Measurements from ENCODE around the gene SFXN5. TPM values are rescaled to one million over a fixed set of nuclear protein-coding genes. Genes with fewer than 3 reads are reported as not detected.
"Not testable (repeated sequence)": the region's sequence is repeated elsewhere in the genome, so short reads cannot be mapped to it uniquely, and the experiment has no call there.

The SFXN5 gene
- total RNA-seq, 2 donors from 2014 or later, result 27.3 to 32.4 TPM

DNA sequence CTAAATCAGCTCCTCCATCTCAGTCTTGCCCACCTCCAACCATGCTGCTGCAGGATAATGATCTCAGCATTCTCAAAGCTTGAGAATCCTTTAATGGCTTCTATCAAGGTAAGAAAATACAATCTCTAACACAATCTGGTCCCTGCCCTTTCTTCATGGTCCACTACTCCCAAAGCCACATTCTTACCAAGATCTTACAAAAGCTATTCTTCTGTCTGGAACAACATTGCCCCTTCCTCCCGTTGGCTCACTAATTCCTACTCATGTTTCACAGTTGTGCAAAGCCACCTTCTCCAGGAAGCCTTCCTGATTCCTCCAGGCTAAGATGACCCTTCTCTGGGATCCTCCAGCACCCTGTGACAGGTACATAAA lies 5.9 kb upstream of the SFXN5 start:
- Mint-ChIP-seq H3K4me3 (no peak overlapping the region), H3K27me3 (no peaks in the 10 kb centered on the region), H3K9me3 (no peaks in the 10 kb centered on the region), H3K27ac (no peak overlapping the region), H3K36me3 (no peaks in the 10 kb centered on the region), H3K4me1 (ENCODE audit: low read depth in 2 of 2) (peaks cover 0 to 3% of the 10 kb centered on the region in 2 donors)
- ATAC-seq (no peak), DNase-seq (ENCODE audit: low spot score) (no peak)

DNA sequence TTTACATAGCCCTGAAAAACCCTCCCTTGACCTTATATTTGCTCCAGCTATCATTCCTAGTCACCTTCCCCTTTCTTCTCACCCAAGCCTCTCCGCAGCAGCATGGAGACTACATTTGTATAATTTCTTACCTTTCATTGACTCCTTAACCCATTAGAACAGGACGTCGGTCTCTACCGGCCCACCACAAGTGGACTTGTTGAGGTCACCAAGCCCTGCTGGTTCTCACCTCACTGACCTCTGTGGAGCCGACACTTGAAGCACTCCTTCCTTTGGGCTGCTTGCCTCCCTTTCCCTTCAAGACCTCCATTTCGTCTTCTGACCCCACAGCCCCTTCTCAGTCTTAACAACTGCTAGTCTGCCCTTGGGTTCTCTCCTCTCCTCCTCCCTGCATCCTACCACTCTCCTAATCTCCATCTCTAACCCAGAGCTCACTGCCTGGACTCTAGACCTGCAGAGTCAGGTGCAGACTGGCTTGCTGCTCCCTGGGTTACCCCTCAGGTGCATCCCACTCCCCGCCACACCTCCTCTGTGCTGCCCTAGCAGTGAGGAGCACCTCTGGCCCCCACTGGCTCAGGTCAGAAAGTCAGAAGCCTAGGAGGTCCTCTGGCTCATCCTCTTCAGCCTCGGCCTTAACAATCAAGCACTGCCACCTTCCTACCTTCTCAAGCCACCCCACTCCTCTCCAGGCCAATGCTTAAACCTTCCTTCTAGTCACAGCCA lies 5.3 kb upstream of the SFXN5 start:
- Mint-ChIP-seq H3K4me3 (no peak overlapping the region), H3K27me3 (no peaks in the 10 kb centered on the region), H3K36me3 (no peaks in the 10 kb centered on the region), H3K4me1 (ENCODE audit: low read depth in 2 of 2) (peaks cover 5 to 8% of the 10 kb centered on the region in 2 donors), H3K27ac (peak overlapping the region in 1 of 2 donors; percentile 20), H3K9me3 (no peaks in the 10 kb centered on the region)
- DNase-seq (ENCODE audit: low spot score) (peak; percentile 37), ATAC-seq (no peak)

DNA sequence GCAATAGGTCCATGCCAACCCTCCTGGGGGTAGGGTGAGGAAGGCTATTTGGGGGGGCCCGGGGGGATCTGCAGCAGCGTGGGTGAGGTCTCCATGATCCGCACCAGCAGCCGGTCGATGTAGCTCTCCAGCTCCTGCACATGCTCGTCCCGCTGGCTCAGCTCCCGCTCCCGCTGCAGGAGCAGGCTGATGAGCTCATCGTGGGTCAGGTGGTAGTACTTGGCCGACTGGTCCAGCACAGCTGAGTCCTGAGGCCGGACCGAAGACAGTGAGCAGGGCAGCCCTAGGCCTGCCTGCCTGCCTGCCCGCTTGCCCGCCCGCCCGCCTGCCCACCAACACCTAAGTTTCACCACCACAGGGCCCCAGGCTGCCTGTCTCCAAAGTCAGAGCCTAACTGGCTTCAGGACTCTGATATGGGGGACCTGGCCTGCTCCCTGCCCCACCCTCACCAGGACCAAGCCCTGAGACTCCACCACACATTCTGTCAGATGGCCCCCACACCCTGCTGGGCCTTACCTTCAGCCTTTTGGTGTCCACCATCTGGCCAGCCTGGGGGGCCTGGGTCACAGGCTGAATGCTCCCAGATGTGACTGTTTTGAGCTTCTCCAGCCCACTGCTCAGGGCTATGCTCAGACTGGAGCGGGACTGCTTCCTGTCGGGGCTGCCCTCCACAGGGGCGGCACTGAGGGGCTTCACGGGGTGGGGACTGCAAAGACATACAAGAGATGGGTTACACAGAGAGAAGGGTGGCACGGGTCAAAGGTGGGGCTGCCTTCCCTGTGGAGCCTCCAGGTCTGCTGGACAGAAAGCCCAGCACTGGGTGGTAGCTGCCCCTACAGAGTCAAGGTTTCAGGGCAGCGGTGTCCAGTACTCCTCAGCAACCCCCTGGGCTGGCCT lies 4.2 kb upstream of the SFXN5 start:
- DNase-seq (ENCODE audit: low spot score), result no peak

DNA sequence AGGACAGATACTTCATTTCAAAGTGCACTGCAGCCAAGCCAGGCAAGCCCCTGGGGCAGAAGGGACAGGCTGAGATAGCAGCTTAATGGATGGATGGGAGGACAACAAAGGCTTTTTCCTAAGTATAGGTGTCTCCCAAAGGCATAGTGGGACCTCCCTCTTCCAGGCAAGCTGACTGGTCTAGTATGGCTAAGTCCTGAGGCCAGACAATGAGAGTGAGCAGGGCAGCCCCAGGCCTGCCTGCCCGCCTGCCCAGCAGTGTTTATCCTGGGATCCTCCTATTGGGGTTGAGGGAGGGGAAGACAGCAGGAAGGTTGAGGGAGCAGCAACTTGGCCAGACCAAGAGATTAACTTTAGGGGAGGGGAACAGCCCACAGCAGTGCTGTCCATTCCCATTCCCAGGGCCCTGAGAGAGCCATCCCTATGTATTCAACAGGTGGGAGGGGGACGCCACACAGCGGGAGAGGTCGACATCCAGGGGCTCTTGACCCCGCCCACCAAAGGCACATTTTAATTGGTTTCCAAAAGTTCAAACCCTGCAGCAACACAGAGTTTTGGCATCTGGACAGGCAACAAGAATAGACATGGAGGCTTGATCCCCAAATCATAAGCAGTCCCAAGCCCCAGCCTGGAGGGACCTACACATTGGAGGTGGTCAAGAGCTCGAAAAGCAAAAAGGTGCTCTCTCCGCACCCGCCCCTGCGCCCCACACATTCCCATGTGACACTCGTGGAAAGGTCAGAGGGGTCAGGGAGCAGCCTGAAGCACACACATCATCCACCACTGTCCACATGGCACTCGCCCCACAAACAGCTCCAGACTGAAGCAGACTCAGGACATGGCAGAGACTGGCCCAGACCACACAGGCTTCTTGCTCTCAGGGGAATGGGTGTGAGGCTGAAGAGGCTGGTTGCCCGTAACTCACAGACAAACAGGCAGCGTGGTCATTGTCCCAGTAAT lies 2.9 kb upstream of the SFXN5 start:
- no peaks in the 10 kb centered on the region for H3K36me3 Mint-ChIP-seq
- DNase-seq (ENCODE audit: low spot score), result no peak
- H3K27ac Mint-ChIP-seq, result no peak overlapping the region
- peaks cover 16 to 18% of the 10 kb centered on the region in 2 donors for H3K4me1 Mint-ChIP-seq (ENCODE audit: low read depth in 2 of 2)
- H3K27me3 Mint-ChIP-seq, result no peaks in the 10 kb centered on the region
- H3K9me3 Mint-ChIP-seq, result no peaks in the 10 kb centered on the region
- H3K4me3 Mint-ChIP-seq, result no peak overlapping the region
- ATAC-seq, result no peak

More for the DNA sequence above, 4.2 kb upstream of the SFXN5 start:
- H3K4me1 Mint-ChIP-seq (ENCODE audit: low read depth in 2 of 2), result peaks cover 8% of the 10 kb centered on the region in 2 donors
- no peak overlapping the region for H3K4me3 Mint-ChIP-seq
- ATAC-seq, result no peak
- no peak overlapping the region for H3K27ac Mint-ChIP-seq
- H3K36me3 Mint-ChIP-seq, result no peaks in the 10 kb centered on the region
- no peaks in the 10 kb centered on the region for H3K9me3 Mint-ChIP-seq
- H3K27me3 Mint-ChIP-seq, result no peaks in the 10 kb centered on the region

DNA sequence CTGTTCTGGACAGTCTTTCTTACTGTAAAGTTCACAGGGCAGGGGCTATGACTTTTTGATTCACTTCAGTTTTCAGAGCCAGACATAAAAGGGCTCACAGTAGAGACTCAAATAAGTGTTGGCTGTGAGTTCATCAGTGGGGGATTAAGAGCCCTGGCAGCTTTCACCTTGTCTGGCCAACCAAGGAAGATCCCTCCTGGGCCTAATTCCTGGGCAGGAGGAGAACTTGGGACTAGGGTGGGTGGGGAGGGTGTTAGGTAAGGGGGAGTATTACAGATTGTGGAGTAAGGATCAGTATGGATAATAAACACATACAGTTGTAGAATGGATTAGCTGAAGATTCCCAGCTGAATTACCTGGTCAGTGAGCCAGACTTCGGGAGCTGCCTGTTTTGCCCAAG lies 904 bp upstream of the SFXN5 start:
- DNase-seq (ENCODE audit: low spot score) (no peak), ATAC-seq (no peak)
- H3K4me3 Mint-ChIP-seq, result peak overlapping the region; percentile 90
- peaks cover 30% of the 10 kb centered on the region in 2 donors for H3K4me1 Mint-ChIP-seq (ENCODE audit: low read depth in 2 of 2)
- H3K27me3 Mint-ChIP-seq, result no peaks in the 10 kb centered on the region
- no peaks in the 10 kb centered on the region for H3K36me3 Mint-ChIP-seq
- H3K27ac Mint-ChIP-seq, result peak overlapping the region; percentile 85 to 95
- H3K9me3 Mint-ChIP-seq, result no peaks in the 10 kb centered on the region

DNA sequence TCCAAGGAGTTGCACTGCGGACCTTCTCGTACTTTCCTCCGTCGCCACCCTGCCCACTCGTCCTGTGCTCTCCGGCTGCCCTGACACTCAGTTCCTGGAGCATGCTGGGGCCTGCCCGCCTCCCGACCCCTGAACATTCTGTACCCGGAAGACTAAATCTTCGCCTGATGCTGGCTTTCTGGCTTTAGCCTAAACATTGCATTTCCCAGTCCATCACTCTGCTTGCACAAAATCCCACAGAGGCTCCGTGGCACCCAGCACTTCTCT lies 550 bp upstream of the SFXN5 start:
- H3K27me3 Mint-ChIP-seq, result no peaks in the 10 kb centered on the region
- H3K27ac Mint-ChIP-seq, result peak overlapping the region; percentile 85 to 95
- H3K9me3 Mint-ChIP-seq, result no peaks in the 10 kb centered on the region
- peak overlapping the region; percentile 90 for H3K4me3 Mint-ChIP-seq
- ATAC-seq, result no peak
- no peak for DNase-seq (ENCODE audit: low spot score)
- H3K36me3 Mint-ChIP-seq, result no peaks in the 10 kb centered on the region
- H3K4me1 Mint-ChIP-seq (ENCODE audit: low read depth in 2 of 2), result peaks cover 32 to 33% of the 10 kb centered on the region in 2 donors

DNA sequence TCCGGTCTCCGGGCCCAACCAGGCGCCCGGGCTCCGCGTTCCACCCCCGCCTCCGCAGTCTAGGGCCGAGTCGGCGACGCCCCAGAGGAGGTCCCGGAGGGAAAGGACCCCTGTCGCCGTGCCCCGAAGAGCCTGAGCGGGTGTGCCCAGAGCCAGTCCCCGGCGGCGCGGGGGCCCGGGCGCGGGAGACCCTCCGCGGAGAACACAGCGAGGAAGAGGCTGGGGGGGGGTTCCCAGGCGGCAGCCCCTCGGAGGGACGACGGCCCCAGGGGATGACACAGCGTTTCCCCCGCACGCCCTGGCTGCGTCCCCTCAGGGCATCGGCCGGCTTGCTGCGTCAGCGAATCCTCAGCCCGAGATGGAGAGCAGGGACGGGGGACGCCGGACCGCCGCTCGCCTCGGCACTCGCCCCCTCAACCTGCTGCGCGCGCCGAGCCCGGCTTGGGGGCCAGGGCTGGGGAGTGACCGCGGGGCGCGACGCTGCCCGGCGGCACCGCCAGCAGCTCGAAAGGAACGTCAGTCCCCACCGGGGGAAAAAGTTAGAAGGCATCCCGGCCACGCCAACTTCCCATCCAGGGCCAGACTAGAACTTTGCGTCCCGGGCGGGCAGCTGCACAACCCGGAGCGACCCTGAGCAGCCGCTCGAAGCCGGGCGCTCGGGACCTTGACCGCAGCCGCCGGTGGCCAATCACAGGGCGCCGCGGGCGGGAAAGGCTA lies 711 bp downstream of the SFXN5 start:
- no peaks in the 10 kb centered on the region for H3K27me3 Mint-ChIP-seq
- peak overlapping the region; percentile 85 to 95 for H3K27ac Mint-ChIP-seq
- peak; percentile 69 for DNase-seq (ENCODE audit: low spot score)
- peak overlapping the region; percentile 90 for H3K4me3 Mint-ChIP-seq
- no peaks in the 10 kb centered on the region for H3K36me3 Mint-ChIP-seq
- peak; percentile 40 to 45 for ATAC-seq
- peaks cover 38 to 41% of the 10 kb centered on the region in 2 donors for H3K4me1 Mint-ChIP-seq (ENCODE audit: low read depth in 2 of 2)
- H3K9me3 Mint-ChIP-seq, result no peaks in the 10 kb centered on the region

DNA sequence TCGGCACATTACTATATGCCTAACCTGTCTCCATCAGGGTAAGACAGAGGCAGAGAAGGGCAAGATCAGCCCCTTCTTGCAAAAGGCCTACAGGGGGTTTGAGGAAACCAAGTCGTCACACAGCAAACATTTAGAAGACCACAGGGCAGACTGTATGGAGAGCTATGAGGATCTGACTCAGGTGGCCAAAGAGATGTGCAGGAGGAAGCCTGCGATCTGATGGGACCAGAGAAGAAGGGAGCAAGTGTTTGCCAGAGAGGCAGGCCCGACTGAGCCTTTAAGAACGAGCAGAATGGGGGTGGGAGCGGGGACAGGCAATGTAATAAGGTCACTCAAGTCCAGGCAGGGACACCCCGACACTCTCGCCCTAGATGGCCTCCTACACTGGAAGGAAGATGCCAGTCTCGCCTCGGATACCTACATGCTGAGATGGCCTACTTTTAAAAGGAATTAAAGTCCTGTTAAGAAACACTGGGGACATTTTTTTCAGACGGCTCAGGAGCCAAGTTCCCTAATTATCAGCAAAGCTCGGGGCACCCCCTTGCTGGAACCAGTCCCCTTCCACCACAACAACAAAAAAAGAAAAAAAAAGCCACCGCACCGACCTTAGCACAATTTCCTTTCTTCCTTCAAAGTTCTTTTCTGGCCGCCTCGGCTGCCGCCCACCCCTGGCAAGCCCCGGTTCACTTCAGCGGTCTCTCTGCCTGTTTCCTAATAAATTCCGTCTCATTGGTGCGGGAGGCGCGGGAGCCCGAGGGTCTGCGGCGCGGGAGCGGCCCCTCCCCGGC lies 1.5 kb downstream of the SFXN5 start:
- no peaks in the 10 kb centered on the region for H3K36me3 Mint-ChIP-seq
- H3K4me3 Mint-ChIP-seq, result peak overlapping the region; percentile 90
- DNase-seq (ENCODE audit: low spot score) (no peak), ATAC-seq (no peak)
- H3K4me1 Mint-ChIP-seq (ENCODE audit: low read depth in 2 of 2), result peaks cover 40 to 44% of the 10 kb centered on the region in 2 donors
- no peaks in the 10 kb centered on the region for H3K9me3 Mint-ChIP-seq
- H3K27ac Mint-ChIP-seq, result peak overlapping the region; percentile 64 to 78
- no peaks in the 10 kb centered on the region for H3K27me3 Mint-ChIP-seq

DNA sequence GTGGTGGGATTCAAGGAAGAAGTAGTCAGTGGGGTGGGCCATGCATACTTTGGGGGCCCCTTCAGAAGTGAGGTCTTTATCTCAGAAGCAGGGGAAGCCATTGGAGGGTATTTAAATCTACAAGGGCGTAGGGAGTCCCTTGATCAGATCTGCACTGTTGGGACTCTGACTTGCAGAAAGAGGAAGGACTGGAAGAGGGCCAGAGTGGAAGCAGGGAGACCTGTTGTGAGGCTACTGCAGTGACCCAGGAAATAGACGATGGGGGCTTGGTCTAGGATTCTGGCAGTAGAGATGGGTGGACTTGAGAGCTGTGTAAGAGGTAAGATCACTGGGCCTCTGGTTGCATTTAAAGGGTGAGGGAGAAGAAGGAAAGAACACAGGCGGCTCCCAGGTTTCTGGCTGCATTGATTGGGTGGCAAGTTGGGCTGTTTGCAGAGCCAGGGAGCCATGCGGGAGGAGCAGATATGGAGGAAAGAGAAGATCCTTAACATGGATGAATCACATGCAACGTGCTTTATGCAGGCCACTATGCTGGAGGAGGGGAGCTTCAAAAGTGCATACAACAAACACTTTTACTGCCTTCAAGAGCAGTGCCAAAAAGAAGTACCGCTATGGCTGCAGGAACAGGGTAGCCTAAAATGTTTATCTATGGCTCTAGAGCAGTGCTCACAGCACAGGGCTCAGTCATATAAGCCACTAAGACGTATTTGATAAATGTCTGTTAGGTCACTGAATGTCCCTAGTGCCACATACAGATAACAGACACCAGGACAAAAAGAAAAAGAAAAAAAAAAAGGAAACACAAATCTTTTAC lies 2.3 kb downstream of the SFXN5 start:
- peak overlapping the region; percentile 90 for H3K4me3 Mint-ChIP-seq
- no peaks in the 10 kb centered on the region for H3K9me3 Mint-ChIP-seq
- H3K27ac Mint-ChIP-seq, result peak overlapping the region; percentile 64 to 78
- no peak for ATAC-seq
- H3K36me3 Mint-ChIP-seq, result no peaks in the 10 kb centered on the region
- no peak for DNase-seq (ENCODE audit: low spot score)
- no peaks in the 10 kb centered on the region for H3K27me3 Mint-ChIP-seq
- H3K4me1 Mint-ChIP-seq (ENCODE audit: low read depth in 2 of 2), result peaks cover 44 to 49% of the 10 kb centered on the region in 2 donors

DNA sequence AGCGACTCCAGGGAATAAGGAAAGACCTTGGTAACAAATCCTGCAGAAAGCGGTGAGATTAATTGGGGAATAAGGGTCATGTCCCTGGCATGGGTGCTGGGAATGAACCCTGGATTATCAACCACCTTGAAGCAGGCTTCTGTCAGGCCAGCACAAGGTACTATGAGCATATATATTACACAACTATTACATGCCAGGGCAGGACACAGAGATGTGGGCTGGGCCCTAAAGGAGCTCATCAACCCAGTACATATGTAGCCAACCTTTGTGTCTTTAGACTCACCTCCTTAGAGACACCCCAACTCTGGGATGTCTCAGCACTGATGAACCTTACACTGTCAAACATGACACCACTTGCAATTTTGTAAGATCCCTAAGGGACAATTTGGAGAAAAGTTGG lies 3.4 kb downstream of the SFXN5 start:
- H3K4me1 Mint-ChIP-seq (ENCODE audit: low read depth in 2 of 2), result peaks cover 48 to 59% of the 10 kb centered on the region in 2 donors
- no peak for ATAC-seq
- no peaks in the 10 kb centered on the region for H3K27me3 Mint-ChIP-seq
- no peak overlapping the region for H3K27ac Mint-ChIP-seq
- DNase-seq (ENCODE audit: low spot score), result no peak
- H3K4me3 Mint-ChIP-seq, result peak overlapping the region; percentile 90
- H3K36me3 Mint-ChIP-seq, result no peaks in the 10 kb centered on the region
- no peaks in the 10 kb centered on the region for H3K9me3 Mint-ChIP-seq

DNA sequence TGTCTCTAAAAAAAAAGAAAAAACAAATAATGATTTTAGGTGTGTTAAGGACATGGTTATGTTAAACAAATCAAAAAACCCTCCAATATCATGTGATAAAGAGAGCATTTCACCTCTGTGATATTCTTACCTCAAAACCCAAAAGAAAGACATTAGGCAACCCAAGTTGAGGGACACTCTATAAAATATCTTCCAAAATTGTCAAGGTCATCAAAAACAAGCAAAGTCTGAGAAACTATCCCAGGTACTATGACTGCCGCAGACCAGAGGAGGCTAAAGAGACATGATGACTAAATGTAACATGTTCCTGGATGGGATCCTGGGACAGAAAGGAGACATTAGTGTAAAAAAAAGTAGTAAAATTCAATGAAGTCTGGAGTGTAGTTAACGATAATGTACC lies 4.5 kb downstream of the SFXN5 start:
- H3K27ac Mint-ChIP-seq, result no peak overlapping the region
- no peaks in the 10 kb centered on the region for H3K9me3 Mint-ChIP-seq
- no peaks in the 10 kb centered on the region for H3K27me3 Mint-ChIP-seq
- H3K36me3 Mint-ChIP-seq, result no peaks in the 10 kb centered on the region
- H3K4me1 Mint-ChIP-seq (ENCODE audit: low read depth in 2 of 2), result peaks cover 51 to 66% of the 10 kb centered on the region in 2 donors
- DNase-seq (ENCODE audit: low spot score), result no peak
- ATAC-seq, result no peak
- H3K4me3 Mint-ChIP-seq, result no peak overlapping the region

DNA sequence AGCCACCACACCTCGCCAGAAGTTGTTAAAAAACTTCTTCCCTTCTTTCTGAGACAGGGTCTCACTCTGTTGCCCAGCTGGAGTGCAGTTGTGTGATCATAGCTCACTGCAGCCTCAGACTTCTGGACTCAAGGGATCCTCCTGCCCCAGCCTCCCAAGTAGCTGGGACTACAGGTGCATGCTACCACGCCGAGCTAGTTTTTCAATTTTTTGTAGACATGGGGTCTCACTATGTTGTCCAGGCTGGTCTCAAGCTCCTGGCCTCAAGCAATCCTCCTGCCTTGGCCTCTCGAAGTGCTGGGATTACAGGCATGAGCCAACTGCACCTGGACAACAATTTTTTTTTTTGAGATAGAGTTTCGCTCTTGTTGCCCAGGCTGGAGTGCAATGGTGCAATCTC lies 6.4 kb downstream of the SFXN5 start:
- H3K27ac Mint-ChIP-seq; H3K4me3 Mint-ChIP-seq; ATAC-seq; DNase-seq (ENCODE audit: low spot score); H3K27me3 Mint-ChIP-seq; H3K9me3 Mint-ChIP-seq; H3K36me3 Mint-ChIP-seq: not testable (repeated sequence)
- peaks cover 47 to 59% of the 10 kb centered on the region in 2 donors for H3K4me1 Mint-ChIP-seq (ENCODE audit: low read depth in 2 of 2)
